OCI-LY7 (cell line): ENCODE data around the gene PSMG3. TPM values are rescaled to one million over a fixed set of nuclear protein-coding genes. Genes with fewer than 3 reads are reported as not detected.

Source experiments
- Bru-seq: library from RNA; stranded (reverse); fragments of 400-500 nt; gene quantifications from one replicate; lab custom pipeline; 2021; lab: Mats Ljungman, UMichigan
- BruChase-seq, 2 experiments: library from RNA; stranded (reverse); fragments of 400-500 nt; gene quantifications; one replicate each; lab custom pipeline; 2021; lab: Mats Ljungman, UMichigan
- BruUV-seq: library from RNA; stranded (reverse); fragments of 400-500 nt; replicated peaks from 2 replicates; lab custom pipeline; 2021; lab: Mats Ljungman, UMichigan
- CTCF ChIA-PET: fragments of 300-600 bp; sonication (Branson Sonifier 250); formaldehyde crosslinking; loops from one replicate; lab custom pipeline; 2022; ENCODE audit warnings: antibody characterized with exemption; ENCODE audit not compliant: unreplicated experiment; lab: Charles Lee
- POLR2A ChIA-PET: fragments of 300-600 bp; sonication (Branson Sonifier 250); formaldehyde crosslinking; loops from one replicate; lab custom pipeline; 2022; ENCODE audit warnings: antibody characterized with exemption; lab: Charles Lee
- DNase-seq: peaks from one replicate; pipeline ENCODE4 v3.0.0-alpha.2; 2015; ENCODE audit warnings: low spot score
- H2AFZ ChIP-seq: fragments of 200-600 bp; sonication (generic), shearing (Covaris generic); 2 replicates; pipeline ENCODE4 v1.6.1; 2014; ENCODE audit warnings: mild to moderate bottlenecking, antibody characterized with exemption, low read length, moderate library complexity
- H3K27ac ChIP-seq: fragments of 200-600 bp; sonication (generic); 2 replicates; pipeline ENCODE4 v1.5.1; 2014; ENCODE audit warnings: mixed run types, low read depth, mild to moderate bottlenecking, moderate library complexity, low read length, inconsistent platforms; ENCODE audit not compliant: poor library complexity, severe bottlenecking
- H3K36me3 ChIP-seq: fragments of 200-600 bp; sonication (generic); 2 replicates; pipeline ENCODE4 v1.6.1; 2014; ENCODE audit warnings: mild to moderate bottlenecking, antibody characterized with exemption, low read length, moderate library complexity, mixed read lengths; ENCODE audit not compliant: insufficient read depth
- H3K4me1 ChIP-seq: fragments of 200-600 bp; sonication (generic); 2 replicates; pipeline ENCODE4 v1.5.1; 2014; ENCODE audit warnings: mild to moderate bottlenecking, low read length; ENCODE audit not compliant: insufficient read depth, poor library complexity, severe bottlenecking
- H3K4me2 ChIP-seq: fragments of 200-600 bp; sonication (generic); 2 replicates; pipeline ENCODE4 v1.6.1; 2014; ENCODE audit warnings: mild to moderate bottlenecking, low read length
- H3K4me3 ChIP-seq: fragments of 200-600 bp; sonication (generic); 2 replicates; pipeline ENCODE4 v1.5.1; 2014; ENCODE audit warnings: mild to moderate bottlenecking, low read depth, low read length; ENCODE audit not compliant: poor library complexity, severe bottlenecking
- H3K79me2 ChIP-seq: fragments of 200-600 bp; sonication (generic); 2 replicates; pipeline ENCODE4 v1.6.1; 2016; ENCODE audit warnings: low read depth, mild to moderate bottlenecking, low read length, moderate library complexity, mixed read lengths; ENCODE audit not compliant: insufficient read depth
- H3K9me2 ChIP-seq: fragments of 200-600 bp; sonication (generic); 2 replicates; pipeline ENCODE4 v1.6.1; 2016; ENCODE audit warnings: mild to moderate bottlenecking, low read length, mixed read lengths; ENCODE audit not compliant: insufficient read depth
- H3K9me3 ChIP-seq: fragments of 200-600 bp; sonication (generic); 2 replicates; pipeline ENCODE4 v1.6.1; 2014; ENCODE audit warnings: mild to moderate bottlenecking, mixed run types, low read length, mixed read lengths
- H4K20me1 ChIP-seq: fragments of 200-600 bp; sonication (generic); 2 replicates; pipeline ENCODE4 v1.6.1; 2014; ENCODE audit warnings: mild to moderate bottlenecking, antibody characterized with exemption, low read length, moderate library complexity, mixed read lengths; ENCODE audit not compliant: insufficient read depth
- EZH2phosphoT487 ChIP-seq: fragments of 200-600 bp; sonication (generic); IDR thresholded peaks from 2 replicates; pipeline ENCODE4 v1.6.1; 2018; ENCODE audit warnings: low read depth, borderline replicate concordance, mild to moderate bottlenecking, mixed run types, antibody characterized with exemption, low read length, moderate library complexity, mixed read lengths
- intact Hi-C: fragments of 100-400 bp; cut with micrococcal nuclease; formaldehyde crosslinking; loops from one replicate; pipeline ENCODE4 v1.10.0; 2022; ENCODE audit not compliant: unreplicated experiment
- long read RNA-seq: library from polyadenylated mRNA; stranded (forward); transcript quantifications from one replicate; pipeline ENCODE4 v2.0.0, GENCODE V29; 2022
- total RNA-seq, 2 experiments: library from RNA; depleted of rRNA in 1 of 2; stranded (reverse); fragments of >200 nt in 1 of 2; shearing (Covaris generic) in 1 of 2; gene quantifications; 2 replicates each; pipeline ENCODE4 v1.2.3, GENCODE V29; 2014 to 2022
- TF ChIP-seq, protein P1 (sequence below): fragments of 200-600 bp; sonication (generic); conservative IDR thresholded peaks from 2 replicates; pipeline ENCODE4 v1.5.1; 2014; ENCODE audit warnings: mild to moderate bottlenecking, antibody characterized with exemption, low read length, moderate library complexity, mixed read lengths

Gene PSMG3, protein sequence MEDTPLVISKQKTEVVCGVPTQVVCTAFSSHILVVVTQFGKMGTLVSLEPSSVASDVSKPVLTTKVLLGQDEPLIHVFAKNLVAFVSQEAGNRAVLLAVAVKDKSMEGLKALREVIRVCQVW
- total RNA-seq (2014; rRNA removed; shearing (Covaris generic)) (128 and 129 TPM in 2 replicates), total RNA-seq (2022) (55.1 and 63.7 TPM in 2 replicates), Bru-seq, nascent RNA (percentile 69 among the genes with signal in this experiment), BruChase-seq, experiment 1, labeled RNA remaining after a 6-hour chase (percentile 84 among the genes with signal in this experiment), BruChase-seq, experiment 2, labeled RNA remaining after a 2-hour chase (percentile 81 among the genes with signal in this experiment)
- long read RNA-seq, transcript PSMG3-202 (2 exons, 1,391 nt): major isoform, 33 of 58 reads
- long read RNA-seq, transcript PSMG3-203 (3 exons, 774 nt): minor isoform, 7 of 58 reads
- long read RNA-seq, partial matches to known transcripts: 0 of 58 reads
- long read RNA-seq, other reads (novel, unspliced or antisense): 18 of 58 reads

DNA sequence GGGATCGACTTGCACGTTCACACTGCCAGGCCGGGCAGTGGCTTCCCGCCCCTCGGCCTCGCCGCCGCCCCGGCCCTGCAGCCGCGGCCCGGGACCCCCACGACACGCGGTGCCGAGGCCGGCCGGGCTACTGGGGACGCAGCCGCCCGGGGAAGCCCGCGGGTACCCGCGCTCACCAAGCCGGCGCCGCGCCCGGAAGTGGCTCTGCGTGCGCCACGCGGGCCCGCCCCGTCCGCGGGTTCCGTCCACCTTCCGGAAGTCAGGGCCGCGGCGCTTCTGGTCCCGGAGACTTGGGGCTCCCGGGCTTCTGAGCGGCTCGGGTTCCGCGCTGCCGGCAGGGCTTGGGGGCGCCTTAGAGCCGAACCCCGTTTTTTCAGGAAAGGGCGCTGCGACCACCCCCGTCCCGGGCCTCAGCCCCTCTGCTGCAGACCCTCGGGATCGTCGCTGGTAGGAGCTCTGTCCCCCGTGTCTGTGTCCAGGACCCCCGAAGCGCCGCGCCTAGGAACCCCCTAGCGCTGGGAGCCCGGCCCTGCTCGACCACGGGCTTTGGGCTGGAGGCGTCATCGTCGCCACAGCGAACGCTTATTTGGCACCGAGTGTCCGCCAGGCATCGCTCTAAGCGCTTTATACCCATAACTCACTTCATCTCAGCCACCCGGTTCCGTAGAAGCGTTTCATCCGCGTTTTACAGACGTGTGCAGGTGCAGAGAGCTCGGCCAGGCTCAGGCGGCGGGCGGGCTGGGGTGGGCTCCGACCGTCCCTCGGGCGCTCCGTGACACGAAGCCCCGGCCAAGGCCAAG lies at the start of gene PSMG3:
TSS of gene PSMG3 (minus strand) at position 200 of the 800 bp plus-strand sequence. CDS start 693 bp downstream, outside the sequence.
- Histone ChIP-seq H3K9me3 (no peaks in the 10 kb centered on the region), H3K9me2 (no peaks in the 10 kb centered on the region), H3K36me3 (peaks cover 28% of the 10 kb centered on the region), H3K79me2 (peaks cover 17% of the 10 kb centered on the region; the same call in 1 of the 2 replicates), H2AFZ (peak within 1 kb of the TSS; percentile 60), H3K4me2 (peak within 1 kb of the TSS; percentile 94), H3K4me3 (peak within 1 kb of the TSS; percentile 80), H3K4me1 (peaks cover 27% of the 10 kb centered on the region), H4K20me1 (no peaks in the 10 kb centered on the region), H3K27ac (peak within 1 kb of the TSS; percentile 72)
- TF ChIP-seq, protein P1, sequence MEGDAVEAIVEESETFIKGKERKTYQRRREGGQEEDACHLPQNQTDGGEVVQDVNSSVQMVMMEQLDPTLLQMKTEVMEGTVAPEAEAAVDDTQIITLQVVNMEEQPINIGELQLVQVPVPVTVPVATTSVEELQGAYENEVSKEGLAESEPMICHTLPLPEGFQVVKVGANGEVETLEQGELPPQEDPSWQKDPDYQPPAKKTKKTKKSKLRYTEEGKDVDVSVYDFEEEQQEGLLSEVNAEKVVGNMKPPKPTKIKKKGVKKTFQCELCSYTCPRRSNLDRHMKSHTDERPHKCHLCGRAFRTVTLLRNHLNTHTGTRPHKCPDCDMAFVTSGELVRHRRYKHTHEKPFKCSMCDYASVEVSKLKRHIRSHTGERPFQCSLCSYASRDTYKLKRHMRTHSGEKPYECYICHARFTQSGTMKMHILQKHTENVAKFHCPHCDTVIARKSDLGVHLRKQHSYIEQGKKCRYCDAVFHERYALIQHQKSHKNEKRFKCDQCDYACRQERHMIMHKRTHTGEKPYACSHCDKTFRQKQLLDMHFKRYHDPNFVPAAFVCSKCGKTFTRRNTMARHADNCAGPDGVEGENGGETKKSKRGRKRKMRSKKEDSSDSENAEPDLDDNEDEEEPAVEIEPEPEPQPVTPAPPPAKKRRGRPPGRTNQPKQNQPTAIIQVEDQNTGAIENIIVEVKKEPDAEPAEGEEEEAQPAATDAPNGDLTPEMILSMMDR: peak; percentile 56
- no peak for TF ChIP-seq EZH2phosphoT487
- ChIA-PET CTCF (interaction anchor here (0.6 to 0.7 kb wide), 2 partner anchors 44 to 622 kb away, joined by 3 to 7 read pairs; no protein-coding TSS in a partner anchor), POLR2A (interaction anchor here (0.6 kb wide), 1 partner anchor 235 kb away, joined by 3 read pairs; no protein-coding TSS in a partner anchor)
- intact Hi-C loops: loop anchor here (1.0 to 10.0 kb wide), 3 partner anchors 66 to 785 kb away; partner anchors contain the start of genes EIF3B and INTS1
- DNase-seq: peak; percentile 94
- BruUV-seq: no TSS peak

DNA sequence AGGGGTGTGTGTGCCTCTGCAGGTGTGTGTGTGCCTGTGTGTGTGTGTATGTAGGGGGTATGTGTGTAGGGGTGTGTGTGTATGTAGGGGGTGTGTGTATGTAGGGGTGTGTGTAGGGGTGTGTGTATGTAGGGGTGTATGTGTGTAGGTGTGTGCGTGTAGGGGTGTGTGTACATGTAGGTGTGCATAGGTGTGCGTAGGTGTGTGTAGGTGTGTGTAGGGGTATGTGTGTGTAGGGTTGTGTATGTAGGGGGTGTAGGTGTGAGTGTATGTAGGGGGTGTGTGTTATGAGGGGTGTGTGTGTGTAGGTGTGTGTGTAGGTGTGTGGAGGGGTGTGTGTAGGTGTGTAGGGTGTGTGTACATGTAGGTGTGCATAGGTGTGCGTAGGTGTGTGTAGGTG lies 48.6 kb upstream of the PSMG3 start:
- Histone ChIP-seq H3K4me1 (no peaks in the 10 kb centered on the region), H3K79me2 (no peaks in the 10 kb centered on the region), H4K20me1 (no peaks in the 10 kb centered on the region), H3K9me2 (no peaks in the 10 kb centered on the region), H3K4me3 (no peak overlapping the region), H3K36me3 (no peaks in the 10 kb centered on the region), H3K4me2 (no peak overlapping the region), H3K9me3 (no peaks in the 10 kb centered on the region), H2AFZ (no peak overlapping the region), H3K27ac (no peak overlapping the region)
- ChIA-PET CTCF (no interaction called here), POLR2A (no interaction called here)
- TF ChIP-seq, protein P1: no peak
- TF ChIP-seq EZH2phosphoT487: no peak
- intact Hi-C loops: no loop called here
- BruUV-seq: no TSS peak
- no peak for DNase-seq
